Peyer's patch (tissue), 4 donors: ENCODE results near the gene SOX6.

Experiments
- POLR2A ChIP-seq, 2 donors: fragments of 450-650 bp; IDR thresholded peaks; one replicate each; pipeline ENCODE4 v1.5.1; 2017; ENCODE audit warnings: antibody characterized with exemption in 2 of 2, mild to moderate bottlenecking in 2 of 2, moderate library complexity in 2 of 2
- TF ChIP-seq, protein P1 (sequence below), 6 experiments: fragments of 450-650 bp in 4 of 6; fragments of 200-600 bp in 2 of 6; sonication (generic) in 1 of 6; IDR thresholded peaks; one replicate each; pipeline ENCODE4 v1.5.1; 2017 to 2019; ENCODE audit warnings: antibody characterized with exemption in 6 of 6, mild to moderate bottlenecking in 3 of 6, moderate library complexity in 1 of 6

DNA sequence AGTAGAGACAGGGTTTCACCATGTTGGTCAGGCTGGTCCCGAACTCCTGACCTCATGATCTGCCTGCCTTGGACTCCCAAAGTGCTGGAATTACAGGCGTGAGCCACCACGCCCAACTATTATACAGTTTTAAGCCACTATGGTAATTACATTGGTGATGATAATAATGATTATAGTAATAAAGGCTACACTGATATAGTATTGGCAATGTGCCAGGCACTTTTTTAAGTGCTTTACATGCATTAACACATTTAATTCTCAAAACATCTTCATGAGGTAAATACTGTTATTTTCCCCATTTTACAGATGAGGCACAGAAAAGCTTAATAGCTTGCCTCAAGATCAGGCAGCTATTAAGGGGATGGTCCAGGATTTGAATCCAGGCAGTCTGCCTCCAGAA is 222.5 kb downstream of the SOX6 start:
- TF ChIP-seq, protein P1, sequence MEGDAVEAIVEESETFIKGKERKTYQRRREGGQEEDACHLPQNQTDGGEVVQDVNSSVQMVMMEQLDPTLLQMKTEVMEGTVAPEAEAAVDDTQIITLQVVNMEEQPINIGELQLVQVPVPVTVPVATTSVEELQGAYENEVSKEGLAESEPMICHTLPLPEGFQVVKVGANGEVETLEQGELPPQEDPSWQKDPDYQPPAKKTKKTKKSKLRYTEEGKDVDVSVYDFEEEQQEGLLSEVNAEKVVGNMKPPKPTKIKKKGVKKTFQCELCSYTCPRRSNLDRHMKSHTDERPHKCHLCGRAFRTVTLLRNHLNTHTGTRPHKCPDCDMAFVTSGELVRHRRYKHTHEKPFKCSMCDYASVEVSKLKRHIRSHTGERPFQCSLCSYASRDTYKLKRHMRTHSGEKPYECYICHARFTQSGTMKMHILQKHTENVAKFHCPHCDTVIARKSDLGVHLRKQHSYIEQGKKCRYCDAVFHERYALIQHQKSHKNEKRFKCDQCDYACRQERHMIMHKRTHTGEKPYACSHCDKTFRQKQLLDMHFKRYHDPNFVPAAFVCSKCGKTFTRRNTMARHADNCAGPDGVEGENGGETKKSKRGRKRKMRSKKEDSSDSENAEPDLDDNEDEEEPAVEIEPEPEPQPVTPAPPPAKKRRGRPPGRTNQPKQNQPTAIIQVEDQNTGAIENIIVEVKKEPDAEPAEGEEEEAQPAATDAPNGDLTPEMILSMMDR (IDR thresholded peaks at IDR 0.05) = no peak
- no peak for TF ChIP-seq POLR2A (IDR thresholded peaks at IDR 0.05)
